HFF-Myc (cell line): ENCODE results near the gene EIF2B1.

Experiments used
- DNase-seq: peaks from one replicate; pipeline ENCODE4 v3.0.0-alpha.2; 2011; ENCODE audit warnings: low read depth; ENCODE audit errors: extremely low read depth
- H3K4me3 ChIP-seq: replicated peaks from 2 replicates; pipeline ENCODE4 v1.5.1; 2011; ENCODE audit warnings: low read depth, mild to moderate bottlenecking, control low read depth, low read length
- CTCF ChIP-seq: IDR thresholded peaks from 2 replicates; pipeline ENCODE4 v1.5.1; 2012; ENCODE audit warnings: mild to moderate bottlenecking, low read depth, low read length, control low read depth; ENCODE audit errors: missing control alignments

Gene EIF2B1

GRCh38 chr12:123621619-123622530, 11.6 kb downstream of the EIF2B1 start:
- no peak for TF ChIP-seq CTCF
- no peak for DNase-seq
- no peak overlapping the region for H3K4me3 ChIP-seq

- TF ChIP-seq CTCF = no peak
These were observed 12.4 kb downstream of the EIF2B1 start for GRCh38 chr12:123621101-123621500.

GRCh38 chr12:123617580-123617979, 15.9 kb downstream of the EIF2B1 start:
- H3K4me3 ChIP-seq = no peak overlapping the region
- TF ChIP-seq CTCF = no peak
- no peak for DNase-seq

More at GRCh38 chr12:123621101-123621500, 12.4 kb downstream of the EIF2B1 start:
- no peak overlapping the region for H3K4me3 ChIP-seq
- peak; percentile 48 for DNase-seq

GRCh38 chr12:123617144-123617543, 16.3 kb downstream of the EIF2B1 start:
- TF ChIP-seq CTCF = no peak
- no peak for DNase-seq
- no peak overlapping the region for H3K4me3 ChIP-seq

GRCh38 chr12:123614531-123614930, 19.0 kb downstream of the EIF2B1 start:
- DNase-seq = no peak
- no peak overlapping the region for H3K4me3 ChIP-seq
- no peak for TF ChIP-seq CTCF

GRCh38 chr12:123614110-123614509, 19.4 kb downstream of the EIF2B1 start:
- no peak for DNase-seq
- no peak for TF ChIP-seq CTCF

More at GRCh38 chr12:123614110-123614509, 19.4 kb downstream of the EIF2B1 start:
- H3K4me3 ChIP-seq = no peak overlapping the region
